Raji (cell line): ENCODE results near the gene NECTIN4.

Experiments
- POLR2A ChIP-seq: IDR thresholded peaks from 2 replicates; pipeline ENCODE4 v1.6.1; 2011; ENCODE audit warnings: low read depth, low read length, control low read depth; ENCODE audit not compliant: insufficient read depth

Gene NECTIN4

DNA sequence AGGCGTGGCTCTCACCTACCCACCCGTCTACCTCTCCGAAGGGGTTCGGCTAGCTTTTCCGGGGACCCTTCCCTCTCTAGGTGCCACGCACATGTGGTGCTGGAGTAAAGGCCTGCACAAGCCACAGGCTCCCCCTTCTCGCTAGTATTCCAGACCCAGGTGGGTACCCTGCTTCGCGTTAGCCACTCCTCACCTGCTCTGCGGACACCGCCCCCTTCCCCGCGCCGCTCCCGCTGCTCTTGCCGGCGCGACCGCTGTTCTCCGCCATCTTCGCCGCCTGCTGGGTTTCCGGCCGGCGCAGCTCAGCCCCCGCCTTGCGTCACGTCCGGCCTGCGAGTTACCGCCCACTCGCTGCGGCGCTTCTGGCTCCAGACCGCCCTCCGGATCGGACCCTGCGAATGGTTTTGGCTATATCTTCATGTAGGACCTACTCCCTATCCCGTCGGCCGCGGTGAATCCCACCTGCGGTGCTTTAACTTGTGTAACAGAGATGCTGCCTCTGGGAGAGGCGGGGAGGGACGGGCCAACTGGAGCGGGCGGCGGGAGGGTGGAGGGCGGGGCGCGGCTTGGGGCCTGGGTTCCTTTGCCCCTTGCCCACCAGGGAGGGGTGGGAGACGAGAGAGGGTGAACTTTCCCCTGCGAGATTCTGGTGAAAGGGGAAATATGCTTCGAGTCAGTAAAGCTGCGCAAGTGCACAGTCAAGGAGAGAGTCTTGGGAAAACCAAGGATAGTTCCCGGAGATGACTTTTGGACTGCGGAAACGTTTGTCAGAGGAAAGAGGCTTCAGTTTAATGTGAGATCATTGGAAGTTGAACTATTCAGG is 28.6 kb upstream of the NECTIN4 start, which contains the start of the genes NIT1 and PFDN2:
TSS of gene NIT1 (plus strand) at position 347 of the 823 bp plus-strand sequence. CDS start at position 419, 72 bp downstream.
TSS of gene PFDN2 (minus strand) at position 279 of the 823 bp plus-strand sequence. CDS start at position 268, 11 bp downstream.
- peak; percentile 95 for TF ChIP-seq POLR2A

DNA sequence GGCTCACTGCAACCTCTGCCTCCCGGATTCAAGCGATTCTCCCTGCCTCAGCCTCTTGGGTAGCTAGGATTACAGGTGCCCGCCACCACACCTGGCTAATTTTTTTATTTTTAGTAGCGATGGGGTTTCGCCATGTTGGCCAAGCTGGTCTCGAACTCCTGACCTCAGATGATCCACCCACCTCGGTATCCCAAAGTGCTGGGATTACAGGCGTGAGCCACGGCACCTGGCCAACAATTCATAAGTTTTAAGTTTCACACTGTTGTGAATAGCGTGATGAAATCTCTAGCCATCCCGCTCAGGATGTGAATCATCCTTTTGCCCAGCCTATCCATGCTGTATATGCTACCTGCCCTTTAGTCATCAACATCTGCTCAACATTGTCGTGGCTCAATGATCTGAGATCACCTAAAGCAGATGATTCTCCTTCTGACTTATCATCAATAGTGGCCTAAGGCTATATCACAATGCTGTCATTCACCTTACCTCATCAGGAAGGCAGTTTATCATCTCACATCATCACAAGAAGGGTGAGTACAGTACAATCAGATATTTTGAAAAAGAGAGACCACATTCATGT is 25.9 kb upstream of the NECTIN4 start:
- no peak for TF ChIP-seq POLR2A

DNA sequence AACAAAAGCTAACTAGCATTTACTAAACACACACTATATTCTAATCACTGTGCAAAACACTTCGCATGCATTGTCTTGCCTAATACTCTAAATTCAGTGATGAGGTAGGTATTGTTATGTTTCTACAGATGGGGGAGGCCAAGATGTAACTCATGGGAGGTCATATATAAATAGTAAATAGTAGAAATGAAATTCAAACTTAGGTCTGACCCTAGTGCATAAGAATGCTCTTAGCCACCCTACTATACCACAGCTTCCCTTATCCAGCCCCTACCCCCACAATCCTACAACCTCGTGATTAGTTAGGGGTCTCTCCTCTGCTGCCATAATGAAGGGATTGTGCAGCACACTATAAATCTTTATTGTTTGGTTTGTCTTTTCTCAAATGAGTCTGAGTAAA is 25.2 kb upstream of the NECTIN4 start:
- TF ChIP-seq POLR2A = no peak

DNA sequence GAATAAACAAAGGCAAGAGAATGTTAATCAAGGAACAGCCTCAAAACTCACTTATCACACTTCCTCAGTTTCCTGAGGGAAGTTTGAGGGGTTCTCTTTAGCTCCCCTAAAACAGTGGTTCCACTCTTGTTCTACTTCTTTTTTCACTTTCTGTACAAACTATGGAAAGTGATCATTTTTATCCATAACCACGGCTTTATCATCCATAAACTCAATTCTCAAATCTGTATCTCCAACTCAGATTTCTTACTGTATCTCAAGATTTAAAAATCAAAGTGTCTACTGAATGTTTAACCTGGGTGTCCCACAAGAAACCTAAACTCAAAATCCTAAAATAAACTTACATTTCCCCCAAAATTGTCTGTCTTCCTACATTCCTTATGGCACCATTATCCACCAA is 24.6 kb upstream of the NECTIN4 start:
- TF ChIP-seq POLR2A = no peak

DNA sequence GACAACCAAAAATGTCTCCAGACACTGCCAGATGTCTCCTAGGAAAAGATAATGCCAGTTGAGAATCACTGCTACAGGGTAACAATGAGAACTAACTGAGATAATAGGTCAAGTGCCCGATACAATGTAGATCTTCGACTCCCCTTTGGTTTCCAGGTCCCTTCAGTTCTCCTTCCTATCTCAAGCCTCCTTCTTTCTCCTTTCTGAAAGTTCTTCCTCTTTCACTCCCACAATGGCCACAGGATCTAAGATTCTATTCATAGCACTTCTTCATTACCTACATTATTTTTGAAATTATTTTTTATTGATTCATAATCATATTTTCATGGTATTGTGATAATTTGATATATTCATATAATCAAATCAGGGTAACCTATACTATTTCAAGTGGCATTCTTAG is 22.2 kb upstream of the NECTIN4 start:
- TF ChIP-seq POLR2A = no peak

DNA sequence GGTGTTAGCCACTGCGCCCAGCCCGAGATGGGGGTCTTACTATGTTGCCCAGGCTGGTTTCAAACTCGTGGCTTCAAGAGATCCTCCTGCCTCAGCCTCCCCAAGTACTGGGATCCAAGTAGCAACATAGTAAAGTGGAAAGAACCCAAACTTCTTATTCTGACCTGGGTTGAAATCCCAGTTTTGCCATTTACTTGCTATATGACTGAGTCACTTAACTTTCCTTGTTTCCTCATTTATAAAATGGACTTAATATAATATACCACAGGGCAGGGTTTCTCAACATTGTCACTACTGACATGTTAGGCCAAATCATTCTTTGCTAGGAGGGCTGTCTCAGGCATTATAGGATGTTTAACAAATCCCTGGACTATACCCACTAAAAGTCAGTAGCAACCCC is 21.8 kb upstream of the NECTIN4 start:
- no peak for TF ChIP-seq POLR2A

DNA sequence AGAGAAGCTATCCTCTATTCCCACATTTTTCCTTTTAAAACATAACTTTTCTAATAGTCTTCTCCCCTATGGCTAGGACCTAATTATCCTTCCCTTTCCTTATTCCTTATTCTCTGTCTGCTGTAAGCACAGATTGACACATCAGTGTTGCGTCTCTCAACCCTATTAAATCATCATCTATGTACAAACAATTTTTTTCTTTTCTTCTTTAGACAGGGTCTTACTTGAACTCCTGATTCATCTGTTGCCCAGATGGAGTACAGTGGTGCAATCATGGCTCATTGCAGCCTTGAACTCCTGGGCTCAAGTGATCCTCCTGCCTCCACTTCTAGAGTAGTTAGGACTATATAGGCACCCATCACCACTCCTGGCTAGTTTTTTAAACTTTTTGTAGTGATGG is 17.1 kb upstream of the NECTIN4 start:
- TF ChIP-seq POLR2A = no peak

DNA sequence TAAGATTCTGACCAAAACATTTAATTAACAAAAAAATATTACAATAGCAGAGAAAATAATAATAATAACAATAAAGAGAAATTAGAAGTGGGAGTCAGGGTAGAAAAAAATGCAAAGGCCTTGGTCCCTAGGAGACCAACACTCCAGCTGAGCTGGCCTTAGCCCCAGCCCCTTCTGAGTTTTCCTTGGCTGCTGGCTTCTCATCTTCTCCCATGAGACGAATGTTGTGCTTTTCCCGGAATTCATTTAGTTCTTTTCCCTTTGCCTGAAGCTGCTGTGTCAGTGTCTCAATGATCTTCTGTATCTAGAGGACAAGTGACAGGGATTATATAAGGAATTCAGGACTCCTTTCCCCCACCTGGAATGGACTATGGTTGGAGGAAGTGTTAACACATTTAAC is 11.2 kb upstream of the NECTIN4 start:
- no peak for TF ChIP-seq POLR2A

DNA sequence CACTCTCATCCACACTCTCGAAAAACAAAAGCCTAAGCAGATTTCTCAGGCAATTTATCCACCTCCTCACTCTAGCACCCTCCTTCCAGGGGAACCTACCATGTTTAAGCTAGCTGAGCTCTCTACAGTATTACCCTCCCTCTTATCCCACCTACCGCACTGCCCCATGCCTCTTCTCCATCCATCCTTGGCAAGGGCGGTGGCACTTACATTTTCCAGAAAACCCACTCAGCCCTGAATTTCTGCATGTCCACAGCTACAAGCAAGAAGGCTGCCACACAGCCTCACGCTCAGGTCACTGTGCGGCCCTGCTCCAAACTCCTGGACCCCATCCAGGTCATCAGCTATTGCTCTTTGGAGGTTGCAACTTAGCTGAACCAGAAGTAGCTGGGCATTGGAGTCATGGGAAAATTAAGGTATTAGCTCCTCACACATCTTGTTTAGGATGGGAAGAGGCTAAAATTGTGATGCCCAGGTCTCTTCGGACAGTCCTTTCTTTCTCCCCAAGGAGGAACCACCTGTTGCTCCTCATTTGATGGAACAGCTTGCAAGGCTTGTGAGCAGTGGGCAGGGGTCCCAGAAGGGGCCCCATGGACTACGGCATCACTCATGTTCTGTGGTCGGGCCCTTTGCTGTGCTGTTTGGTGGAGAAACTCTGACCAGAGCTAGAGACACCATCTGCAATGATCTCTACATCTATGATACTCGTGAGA is 9.9 kb upstream of the NECTIN4 start:
- no peak for TF ChIP-seq POLR2A

DNA sequence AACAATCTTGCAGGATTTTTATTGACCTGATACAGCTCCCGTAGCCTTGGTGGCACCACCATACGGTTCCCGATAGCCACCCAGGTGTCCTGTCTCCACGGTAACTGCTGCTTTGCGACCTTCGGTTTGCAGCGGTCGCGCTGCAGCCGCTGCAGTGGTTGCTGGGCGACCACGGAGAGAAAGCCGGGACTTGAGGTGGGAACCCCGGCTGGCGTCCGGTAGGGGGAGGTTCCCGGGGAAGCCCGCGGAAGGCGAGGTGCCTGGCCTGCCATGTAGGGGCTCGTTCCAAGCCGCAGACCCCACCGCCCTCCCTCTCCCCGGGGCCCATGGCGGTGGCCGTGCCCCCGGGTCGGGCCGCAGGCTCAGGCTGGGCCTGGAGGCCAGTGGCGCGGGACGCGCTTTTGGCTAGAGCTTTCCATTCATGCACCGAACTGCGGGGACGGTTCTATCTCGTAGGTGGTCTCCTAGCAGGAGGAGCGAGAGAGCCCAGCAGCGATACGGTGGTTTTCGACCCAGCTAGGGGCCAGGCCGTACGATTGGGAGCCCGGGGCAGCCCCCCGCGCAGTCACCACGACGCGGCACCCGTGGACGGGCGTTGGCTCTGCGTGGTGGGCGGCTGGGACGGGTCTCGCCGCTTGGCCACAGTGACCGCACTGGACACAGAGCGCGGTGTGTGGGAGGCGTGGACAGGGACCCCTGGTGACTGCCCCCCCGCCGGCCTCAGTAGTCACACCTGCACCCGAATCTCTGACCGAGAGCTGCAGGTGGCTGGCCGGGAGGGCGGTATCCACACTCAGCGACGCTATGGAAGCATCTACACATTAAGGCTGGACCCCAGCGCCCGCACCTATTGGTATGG is 9.1 kb upstream of the NECTIN4 start, which contains the start of gene KLHDC9:
TSS of gene KLHDC9 (plus strand) at position 152 of the 859 bp plus-strand sequence. CDS start at position 327, 175 bp downstream.
- TF ChIP-seq POLR2A = no peak

DNA sequence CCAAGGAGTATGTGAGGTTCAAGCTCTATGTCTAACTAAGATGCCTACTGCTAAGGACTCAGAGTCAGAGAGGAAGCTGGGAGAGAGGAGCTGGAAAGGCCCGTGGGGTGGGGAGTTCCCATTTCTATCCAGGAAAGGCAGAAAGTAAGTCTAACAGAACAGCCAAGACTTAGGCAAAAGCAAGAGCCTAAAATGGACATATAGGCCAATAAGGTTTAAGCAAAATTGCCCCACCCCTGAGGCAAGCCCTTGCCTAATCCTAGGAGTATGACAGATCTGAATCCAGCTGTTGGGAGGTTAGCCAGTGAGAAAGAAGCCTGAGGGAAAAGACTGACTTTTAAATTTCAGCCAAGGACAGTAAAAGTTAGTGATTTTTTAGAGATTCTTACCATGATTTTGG is 7.2 kb upstream of the NECTIN4 start:
- no peak for TF ChIP-seq POLR2A

DNA sequence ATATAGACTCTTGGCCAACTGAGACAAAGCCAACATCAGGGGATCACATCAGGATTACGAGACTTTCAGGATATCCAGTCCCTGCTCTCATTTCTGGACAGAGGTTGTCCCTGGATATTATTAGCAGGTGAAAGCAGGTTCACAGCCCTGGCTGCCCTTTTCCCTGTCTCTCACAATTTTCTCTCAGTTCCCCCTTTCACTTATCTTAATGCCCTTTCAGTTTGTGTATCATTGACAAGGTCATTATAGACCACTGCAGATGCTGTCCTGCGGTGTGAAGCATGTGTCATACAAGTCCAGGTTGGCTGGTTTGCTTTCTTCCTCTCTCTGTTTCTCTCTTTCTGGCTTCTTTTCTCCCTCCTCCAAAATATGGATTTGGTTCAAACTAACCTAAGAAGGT is 6.7 kb upstream of the NECTIN4 start:
- TF ChIP-seq POLR2A = no peak

DNA sequence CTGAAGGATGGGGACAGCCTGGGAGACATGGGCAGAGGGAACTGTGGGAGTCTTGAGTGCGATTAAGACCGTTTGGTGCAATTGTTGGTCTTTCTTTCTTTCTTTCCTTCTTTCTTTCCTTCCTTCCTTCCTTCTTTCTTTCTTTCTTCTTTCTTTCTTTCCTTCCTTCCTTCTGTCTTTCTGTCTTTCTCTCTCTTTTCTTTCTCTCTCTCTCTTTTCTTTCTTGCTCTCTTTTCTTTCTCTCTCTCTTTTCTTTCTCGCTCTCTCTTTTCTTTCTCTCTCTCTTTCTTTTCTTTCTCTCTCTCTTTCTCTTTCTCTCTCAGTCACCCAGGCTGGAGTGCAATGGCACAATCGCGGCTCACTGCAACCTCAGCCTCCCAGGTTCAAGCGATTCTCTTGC is 5.9 kb upstream of the NECTIN4 start:
- TF ChIP-seq POLR2A = no peak

DNA sequence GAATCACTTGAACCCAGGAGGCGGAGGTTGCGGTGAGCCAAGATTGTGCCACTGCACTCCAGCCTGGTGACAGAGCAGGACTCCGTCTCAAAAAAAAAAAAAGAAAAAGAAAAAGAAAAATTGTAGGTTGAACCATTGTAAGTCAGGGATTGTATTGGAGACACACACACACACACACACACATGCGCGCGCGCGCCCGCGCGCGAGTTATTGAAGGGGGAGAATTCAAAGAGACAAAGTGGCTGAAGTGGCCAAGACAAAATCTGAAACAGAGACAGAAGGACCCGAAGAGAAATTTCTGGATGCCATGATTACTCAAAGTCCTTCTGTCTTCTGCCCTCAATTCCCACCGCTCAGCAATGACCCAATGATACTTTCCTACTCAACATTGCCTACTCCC is 5.1 kb upstream of the NECTIN4 start:
- TF ChIP-seq POLR2A = no peak

DNA sequence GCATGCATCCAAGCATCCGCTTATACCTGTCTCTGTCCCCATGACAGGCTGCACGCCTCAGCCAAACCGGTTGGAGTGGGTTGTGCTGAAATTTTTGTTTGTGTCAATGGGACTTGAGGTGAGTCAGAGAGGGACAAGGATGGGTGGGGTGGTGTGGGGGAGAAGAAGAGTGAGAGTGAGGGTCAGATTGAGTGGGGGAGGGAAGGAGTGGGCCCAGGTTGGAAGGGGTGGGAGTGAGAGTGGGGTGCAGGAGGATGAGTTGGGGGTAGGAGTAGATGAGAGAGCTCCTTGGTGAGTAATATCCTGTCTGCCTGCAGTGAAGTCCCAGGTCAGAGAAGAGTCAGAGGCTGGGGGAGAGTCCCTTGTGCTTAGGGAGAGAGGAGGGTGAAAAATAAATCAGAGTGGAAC is 3.3 kb upstream of the NECTIN4 start:
- no peak for TF ChIP-seq POLR2A

DNA sequence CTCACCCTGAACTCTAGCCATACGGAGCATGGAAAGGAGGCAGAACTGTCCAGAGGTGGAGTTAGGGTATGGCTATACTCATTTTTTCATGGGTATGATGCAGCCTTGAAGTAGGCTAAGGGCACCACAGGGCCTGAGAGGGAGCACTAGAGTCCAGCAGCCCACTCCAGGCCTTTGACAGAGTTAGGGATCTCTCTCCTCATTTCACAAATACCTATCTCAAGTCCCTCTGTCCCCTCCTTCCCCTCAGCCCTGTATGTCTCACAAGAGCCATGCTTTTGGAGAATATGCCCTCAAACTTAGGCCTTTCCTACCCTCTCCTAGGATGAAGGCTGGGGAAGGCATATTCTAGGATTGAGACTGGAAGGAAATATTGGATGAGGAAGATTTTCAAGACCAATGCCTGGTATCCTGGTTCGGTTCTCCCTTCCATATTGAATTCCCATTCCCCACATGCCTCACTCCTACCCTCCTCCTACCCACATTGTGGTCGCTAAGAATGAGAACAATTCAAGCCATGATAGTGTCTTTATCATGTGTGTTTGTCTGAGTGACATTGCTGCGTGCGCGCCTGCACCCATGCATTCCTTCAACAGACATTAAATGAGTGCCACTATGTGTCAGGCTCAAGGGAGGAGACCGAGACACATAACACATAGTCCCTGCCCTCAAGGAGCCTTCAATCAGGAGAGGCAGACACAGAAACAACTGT is 2.6 kb upstream of the NECTIN4 start:
- no peak for TF ChIP-seq POLR2A
